C4-2B (cell line): ENCODE data around the gene TNMD.

Experiments used
- ZFX ChIP-seq: fragments of 450-650 bp; IDR thresholded peaks from 2 replicates; pipeline ENCODE4 v1.6.1; 2017
- TF ChIP-seq, protein P1 (sequence below): fragments of 450-650 bp; conservative IDR thresholded peaks from 2 replicates; pipeline ENCODE4 v1.5.1; 2017; ENCODE audit warnings: mild to moderate bottlenecking

- TF ChIP-seq, protein P1, sequence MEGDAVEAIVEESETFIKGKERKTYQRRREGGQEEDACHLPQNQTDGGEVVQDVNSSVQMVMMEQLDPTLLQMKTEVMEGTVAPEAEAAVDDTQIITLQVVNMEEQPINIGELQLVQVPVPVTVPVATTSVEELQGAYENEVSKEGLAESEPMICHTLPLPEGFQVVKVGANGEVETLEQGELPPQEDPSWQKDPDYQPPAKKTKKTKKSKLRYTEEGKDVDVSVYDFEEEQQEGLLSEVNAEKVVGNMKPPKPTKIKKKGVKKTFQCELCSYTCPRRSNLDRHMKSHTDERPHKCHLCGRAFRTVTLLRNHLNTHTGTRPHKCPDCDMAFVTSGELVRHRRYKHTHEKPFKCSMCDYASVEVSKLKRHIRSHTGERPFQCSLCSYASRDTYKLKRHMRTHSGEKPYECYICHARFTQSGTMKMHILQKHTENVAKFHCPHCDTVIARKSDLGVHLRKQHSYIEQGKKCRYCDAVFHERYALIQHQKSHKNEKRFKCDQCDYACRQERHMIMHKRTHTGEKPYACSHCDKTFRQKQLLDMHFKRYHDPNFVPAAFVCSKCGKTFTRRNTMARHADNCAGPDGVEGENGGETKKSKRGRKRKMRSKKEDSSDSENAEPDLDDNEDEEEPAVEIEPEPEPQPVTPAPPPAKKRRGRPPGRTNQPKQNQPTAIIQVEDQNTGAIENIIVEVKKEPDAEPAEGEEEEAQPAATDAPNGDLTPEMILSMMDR = no peak
- no peak for TF ChIP-seq ZFX
These were observed 22.0 kb downstream of the TNMD start for GRCh38 chrX:100606753-100607152.
